Epidermal melanocyte (primary cell): ENCODE data around the gene SLPI.

Experiments used
- DNase-seq: peaks from one replicate; pipeline ENCODE4 v3.0.0; 2011; ENCODE audit warnings: low spot score; ENCODE audit not compliant: insufficient read length

Gene SLPI, protein sequence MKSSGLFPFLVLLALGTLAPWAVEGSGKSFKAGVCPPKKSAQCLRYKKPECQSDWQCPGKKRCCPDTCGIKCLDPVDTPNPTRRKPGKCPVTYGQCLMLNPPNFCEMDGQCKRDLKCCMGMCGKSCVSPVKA

GRCh38 chr20:45254383-45255262 is at the start of gene SLPI:
TSS of gene SLPI (minus strand) at chr20:45254564. CDS start at chr20:45254543, 21 bp downstream.
- DNase-seq = no peak

DNA sequence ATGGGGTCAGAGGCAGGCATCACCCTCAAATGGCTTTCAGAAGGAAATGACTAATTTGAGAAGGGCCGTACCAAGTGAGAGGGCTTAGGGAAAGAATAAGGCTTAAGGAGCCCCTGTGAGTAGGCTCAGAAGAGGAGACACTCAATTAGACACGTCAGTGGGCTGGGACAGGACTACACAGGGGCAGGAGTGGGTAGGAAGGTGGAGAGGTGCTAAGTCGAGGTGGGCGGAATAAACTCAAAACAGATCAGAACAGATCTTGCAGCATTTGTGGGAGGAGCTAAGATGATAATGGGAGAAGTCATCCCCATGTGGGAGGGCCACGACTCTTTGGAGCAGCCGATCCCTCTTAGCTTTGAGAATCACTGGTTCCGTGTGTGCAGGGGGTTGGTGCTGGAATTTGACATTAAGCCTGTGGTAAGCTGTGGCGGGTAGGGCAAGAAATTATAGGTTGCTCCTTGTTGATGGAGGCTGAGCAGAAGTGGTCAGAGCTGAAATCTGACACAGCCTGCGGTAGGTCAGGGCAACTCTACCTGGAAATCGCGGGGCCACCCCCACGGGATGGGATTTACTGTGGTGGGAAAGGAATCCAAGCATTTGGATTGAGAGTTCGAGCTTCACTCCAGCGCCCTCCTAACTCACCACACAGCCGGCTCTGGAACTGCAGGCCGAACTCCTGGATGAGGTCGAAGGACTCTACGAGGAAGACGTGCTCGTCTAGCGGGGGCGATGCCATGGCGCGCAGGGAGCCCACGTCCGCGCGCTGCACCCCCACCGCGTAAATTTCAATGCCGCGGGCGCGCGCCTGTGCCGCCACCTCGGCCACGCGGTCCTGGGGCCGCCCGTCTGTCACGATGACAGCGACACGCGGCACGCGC is 49.5 kb upstream of the SLPI start:
- DNase-seq = no peak

DNA sequence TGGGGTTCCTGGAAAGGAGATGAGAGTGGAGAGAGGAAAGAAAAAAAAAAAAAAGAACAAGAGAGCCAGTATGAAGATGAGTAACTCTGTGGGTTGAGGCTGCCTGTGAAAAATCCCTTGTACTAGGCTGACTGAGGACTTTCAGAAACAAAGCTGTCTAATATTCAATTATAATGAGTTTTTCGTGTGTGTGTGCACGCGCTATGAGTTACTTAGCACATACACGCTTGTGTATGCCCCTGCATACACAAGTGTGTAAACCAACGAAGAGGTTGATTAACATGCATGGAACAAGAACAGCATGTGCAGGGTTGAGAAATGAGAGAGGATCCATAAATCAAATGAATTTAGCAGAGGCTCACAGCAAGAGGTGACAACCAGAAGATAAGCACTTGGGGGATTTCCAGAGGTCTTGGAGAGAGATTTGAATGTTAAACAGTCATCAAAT is 47.5 kb upstream of the SLPI start:
- no peak for DNase-seq

DNA sequence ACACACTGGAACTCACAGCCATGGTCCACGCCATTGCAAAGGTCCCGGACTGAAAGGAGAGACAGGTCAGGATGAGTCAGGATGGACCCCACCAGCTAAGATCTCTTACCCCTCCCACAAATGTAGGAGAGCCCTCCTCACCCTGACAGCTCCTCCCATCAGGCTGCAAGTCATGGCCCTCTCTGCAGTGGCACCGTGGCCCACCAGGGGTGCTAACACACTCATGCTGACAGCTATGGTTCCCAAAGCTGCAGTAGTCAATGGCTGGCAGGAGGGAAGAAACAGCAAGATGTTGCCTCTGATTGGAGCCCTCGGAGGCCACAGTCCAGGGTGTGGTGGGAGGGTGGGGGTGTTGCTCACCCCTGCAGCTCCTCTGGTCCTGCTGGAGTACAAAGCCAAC is 46.6 kb upstream of the SLPI start:
- DNase-seq = no peak

- no peak for DNase-seq
Measured at GRCh38 chr20:45299786-45300185, 45.4 kb upstream of the SLPI start.

- no peak for DNase-seq
Measured at GRCh38 chr20:45297786-45298497, 43.6 kb upstream of the SLPI start.

GRCh38 chr20:45294659-45295058 is 40.3 kb upstream of the SLPI start:
- no peak for DNase-seq

- no peak for DNase-seq
Measured at GRCh38 chr20:45294003-45294368, 39.6 kb upstream of the SLPI start.

DNA sequence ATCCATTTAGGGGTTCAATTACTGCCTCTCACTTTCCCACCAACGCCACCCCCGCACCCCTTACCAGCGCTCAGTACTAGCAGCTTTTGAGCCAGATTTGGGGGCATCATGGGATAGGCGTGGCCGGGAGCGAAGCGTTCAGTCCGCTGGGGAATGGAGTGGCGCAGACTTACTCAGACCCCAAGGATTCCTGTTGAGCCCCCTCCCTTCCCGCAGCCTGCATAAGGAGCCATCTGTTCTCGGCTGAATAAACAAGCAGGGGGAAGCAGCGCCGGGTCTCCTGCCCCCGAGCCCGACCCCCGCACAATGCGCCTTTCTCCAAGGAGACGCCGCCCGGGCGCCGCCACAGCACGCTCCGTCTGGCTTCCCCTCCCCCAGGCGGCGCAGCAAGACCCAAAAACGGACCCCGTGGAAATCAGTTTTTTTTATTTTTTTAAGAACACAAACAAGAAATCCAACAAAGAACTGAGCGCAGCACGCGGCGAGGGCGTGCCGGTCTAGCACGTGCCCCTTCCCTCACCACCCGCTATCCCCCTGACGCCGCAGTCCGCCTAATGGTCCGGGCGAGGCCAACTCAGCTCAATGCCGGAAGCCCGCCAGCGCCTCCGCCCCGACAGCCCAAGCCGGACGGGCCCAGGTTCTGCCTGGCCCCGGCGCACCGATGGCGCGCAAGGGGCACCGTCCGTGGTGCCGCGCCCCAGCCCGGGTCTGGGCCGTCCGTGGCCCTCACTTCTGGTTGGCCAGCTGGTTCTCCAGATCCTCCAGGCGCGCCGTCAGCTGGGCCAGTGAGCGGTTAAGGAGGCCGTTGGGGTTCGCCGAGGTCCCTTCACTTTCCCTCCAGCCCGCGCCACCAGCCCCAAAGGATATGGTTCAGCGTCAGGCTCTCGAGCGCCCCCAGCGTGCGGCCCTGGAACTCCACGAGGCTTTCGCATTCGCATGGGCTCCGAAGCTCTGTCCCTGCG is 39.0 kb upstream of the SLPI start:
- DNase-seq = peak; percentile 91

DNA sequence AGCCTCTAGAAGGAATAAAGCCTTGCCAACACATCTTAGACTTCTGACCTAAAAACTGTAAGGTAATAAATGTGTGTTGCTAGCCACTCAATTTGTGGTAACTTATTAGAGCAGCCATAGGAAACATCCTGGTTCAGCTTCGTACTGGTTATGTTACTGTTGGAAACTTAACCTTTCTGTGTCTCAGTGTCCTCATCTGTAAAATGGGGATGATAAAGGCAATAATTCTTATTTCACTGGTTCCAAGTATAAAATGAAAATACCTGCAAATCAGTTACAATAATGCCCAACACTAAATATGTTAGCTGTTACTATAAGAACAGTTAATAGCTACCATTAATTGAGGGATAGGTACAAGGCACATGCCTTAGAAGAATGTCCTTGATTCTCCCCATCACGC is 38.0 kb upstream of the SLPI start:
- no peak for DNase-seq

DNA sequence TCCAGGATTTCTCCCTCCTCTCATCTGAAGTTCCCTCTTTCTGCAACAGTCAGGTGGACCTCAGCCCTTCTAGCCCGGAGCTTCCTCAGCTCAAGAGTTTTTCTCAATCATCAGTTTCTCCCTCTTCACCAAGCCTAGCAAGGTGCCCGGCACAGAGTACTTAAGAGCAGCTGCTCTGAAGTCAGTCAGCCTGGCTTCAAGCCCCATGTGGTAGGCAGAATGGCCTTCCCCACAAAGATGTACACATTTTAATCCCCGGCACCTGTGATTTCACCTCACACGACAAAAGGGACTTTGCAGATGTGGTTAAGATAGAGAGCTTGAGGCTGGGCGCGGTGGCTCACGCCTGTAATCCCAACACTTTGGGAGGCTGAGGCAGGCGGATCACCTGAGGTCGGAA is 37.2 kb upstream of the SLPI start:
- no peak for DNase-seq

- peak; percentile 89 for DNase-seq
Measured at GRCh38 chr20:45290677-45291355, 36.5 kb upstream of the SLPI start.

GRCh38 chr20:45289942-45290676 is 35.7 kb upstream of the SLPI start:
- DNase-seq = no peak

DNA sequence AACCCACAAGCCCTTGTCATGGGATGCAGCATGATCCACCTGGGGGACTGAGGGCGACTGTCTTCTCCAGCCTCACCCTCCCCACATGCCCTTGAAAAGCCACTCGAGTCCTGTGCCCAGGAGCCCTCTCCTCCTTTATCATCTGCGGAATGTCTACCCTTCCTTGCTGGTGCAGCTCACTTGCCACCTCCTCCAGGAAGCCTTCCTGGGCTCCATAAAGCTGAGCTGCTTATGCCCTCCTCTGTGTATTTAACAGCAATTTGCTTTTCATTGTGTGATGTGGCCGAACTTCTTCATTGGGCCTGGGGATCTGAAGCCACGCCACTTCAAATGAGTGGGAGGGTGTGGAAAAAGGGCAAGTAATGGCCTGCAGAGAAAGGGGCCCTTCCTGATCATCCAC is 34.5 kb upstream of the SLPI start:
- DNase-seq = no peak

DNA sequence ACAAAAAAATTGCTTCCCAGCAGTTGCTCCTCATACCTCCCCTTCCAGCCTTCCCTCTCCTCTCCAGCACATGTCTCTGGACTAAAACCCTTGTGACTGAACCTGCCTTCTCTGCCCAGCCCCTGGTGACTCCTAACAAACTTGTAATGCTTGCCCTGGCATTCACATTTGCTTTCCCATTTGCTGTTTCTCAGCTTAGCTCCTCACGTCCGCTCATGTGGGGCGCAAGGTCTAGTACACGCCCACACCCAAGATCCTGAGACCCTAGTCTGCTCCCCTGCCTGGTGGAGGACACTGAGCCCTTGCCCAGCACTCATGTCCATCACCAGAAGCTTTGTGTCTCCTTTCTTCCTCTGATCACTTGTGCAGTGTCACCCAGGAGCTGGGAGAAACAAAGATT is 34.0 kb upstream of the SLPI start:
- DNase-seq = no peak

DNA sequence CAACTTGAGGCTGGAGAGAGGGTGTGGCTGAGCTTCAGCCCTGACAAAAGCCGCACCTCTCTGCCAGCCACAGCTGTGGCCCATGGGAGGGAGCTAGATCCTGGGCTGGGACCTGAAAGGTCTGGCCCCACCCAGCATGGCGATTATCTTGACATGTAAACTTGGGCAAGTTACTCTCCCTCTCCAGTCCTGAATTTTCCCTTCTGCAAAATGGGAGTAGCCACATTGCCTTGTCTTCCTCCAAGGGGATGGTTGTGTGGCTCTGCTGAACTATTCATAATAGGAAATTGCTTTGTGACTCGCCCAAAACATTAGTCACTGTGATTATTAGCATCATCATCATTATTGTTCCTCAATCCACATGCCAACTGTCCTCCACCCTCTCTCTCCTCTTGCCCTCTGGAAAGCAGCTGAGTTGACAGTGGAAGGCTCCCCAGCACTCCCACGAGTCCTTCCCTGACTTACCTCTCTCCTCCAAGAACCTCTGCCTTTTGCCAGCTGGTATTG is 29.2 kb upstream of the SLPI start:
- no peak for DNase-seq

DNA sequence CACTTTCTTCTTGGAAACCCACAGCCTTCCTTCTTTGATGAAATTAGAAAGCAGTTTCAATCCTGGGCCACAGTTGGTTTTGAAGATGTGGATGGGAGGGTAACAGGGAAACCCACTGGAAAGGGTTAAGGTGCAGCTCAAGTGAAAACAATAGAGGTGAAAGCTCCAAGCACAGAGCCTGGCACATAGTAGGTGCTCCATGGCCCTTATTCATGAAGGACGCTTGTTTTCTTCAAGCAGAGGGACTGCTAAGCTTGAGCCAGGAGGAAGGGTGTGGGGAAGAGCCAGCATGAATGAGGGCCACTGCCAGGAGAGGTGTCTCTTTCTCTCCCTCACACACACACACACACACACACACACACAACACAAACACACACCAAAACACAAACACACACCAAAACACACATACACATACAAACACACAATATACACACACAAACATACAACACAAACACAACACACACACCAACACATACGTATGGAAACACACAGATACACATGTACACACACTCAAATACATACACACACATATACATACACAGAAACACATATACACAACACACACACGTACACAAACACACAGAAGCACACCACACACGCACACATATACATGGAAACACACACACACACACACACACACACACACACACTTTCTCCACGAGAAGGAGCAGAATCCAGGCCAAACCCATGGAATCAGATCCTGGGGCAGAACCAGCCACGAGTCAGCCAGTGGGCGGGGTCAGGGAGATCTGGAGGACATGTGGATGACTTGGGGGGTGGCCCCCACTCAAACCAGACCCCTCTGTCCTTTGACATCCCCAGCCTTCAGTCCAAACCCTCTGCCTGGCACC is 28.6 kb upstream of the SLPI start:
- no peak for DNase-seq

GRCh38 chr20:45279992-45280391 is 25.6 kb upstream of the SLPI start:
- DNase-seq = no peak
